Testis (tissue), 2 donors: ENCODE data around the gene HLA-E.

Experiments
- CTCF ChIP-seq, 3 experiments: fragments of 450-650 bp in 2 of 3; fragments of 200-600 bp in 1 of 3; sonication (generic) in 1 of 3; IDR thresholded peaks; one replicate each; pipeline ENCODE4 v1.5.1; 2016 to 2019; ENCODE audit warnings: antibody characterized with exemption in 3 of 3, mild to moderate bottlenecking in 2 of 3, moderate library complexity in 1 of 3
- POLR2A ChIP-seq: fragments of 450-650 bp; IDR thresholded peaks from one replicate; pipeline ENCODE4 v1.6.1; 2017; ENCODE audit warnings: antibody characterized with exemption, mild to moderate bottlenecking, moderate library complexity

GRCh38 chr6:30465595-30466306 lies 23.6 kb upstream of the HLA-E start:
- TF ChIP-seq CTCF (IDR thresholded peaks at IDR 0.05) (no peak), POLR2A (no peak)
